HepG2 (cell line): ENCODE measurements around the gene MYLK3.

Experiments used
- EEA1 ChIP-seq: sonication (generic); formaldehyde crosslinking; IDR thresholded peaks from 2 replicates; pipeline ENCODE4 v1.5.1; 2020; ENCODE audit warnings: mild to moderate bottlenecking, missing genetic modification reagents, borderline replicate concordance
- GTF3A ChIP-seq: sonication (generic); formaldehyde crosslinking; conservative IDR thresholded peaks from 2 replicates; pipeline ENCODE4 v1.4.0; 2020; ENCODE audit warnings: mild to moderate bottlenecking, missing genetic modification reagents
- JUN ChIP-seq: sonication (generic); formaldehyde crosslinking; IDR thresholded peaks from 2 replicates; pipeline ENCODE4 v1.4.0; 2020; ENCODE audit warnings: mild to moderate bottlenecking, missing genetic modification reagents
- PCBP1 ChIP-seq: fragments of 200-400 bp; formaldehyde crosslinking; IDR thresholded peaks from 2 replicates; pipeline ENCODE4 v1.6.1; 2017; ENCODE audit warnings: mild to moderate bottlenecking, low read depth, low read length, borderline replicate concordance
- SETDB1 ChIP-seq: sonication (generic); formaldehyde crosslinking; IDR thresholded peaks from 2 replicates; pipeline ENCODE4 v1.5.1; 2020; ENCODE audit warnings: missing genetic modification reagents, mild to moderate bottlenecking, borderline replicate concordance
- TAF1 ChIP-seq: sonication (generic); formaldehyde crosslinking; IDR thresholded peaks from 2 replicates; pipeline ENCODE4 v1.4.0; 2020; ENCODE audit warnings: missing genetic modification reagents
- TARDBP ChIP-seq: sonication (generic); formaldehyde crosslinking; IDR thresholded peaks from 2 replicates; pipeline ENCODE4 v1.8.0; 2022; ENCODE audit warnings: mild to moderate bottlenecking, missing genetic modification reagents
- ZBTB21 ChIP-seq: sonication (generic); formaldehyde crosslinking; IDR thresholded peaks from 2 replicates; pipeline ENCODE4 v1.4.0; 2020; ENCODE audit warnings: missing genetic modification reagents
- ZNF644 ChIP-seq: IDR thresholded peaks from 2 replicates; pipeline ENCODE4 v1.6.1; 2016; ENCODE audit warnings: low read depth
- TF ChIP-seq, protein P1 (sequence below): sonication (generic); formaldehyde crosslinking; IDR thresholded peaks from 2 replicates; pipeline ENCODE4 v1.4.0; 2020; ENCODE audit warnings: missing genetic modification reagents
- TF ChIP-seq, protein P2 (sequence below): sonication (generic); formaldehyde crosslinking; IDR thresholded peaks from 2 replicates; pipeline ENCODE4 v1.5.0; 2020; ENCODE audit warnings: mild to moderate bottlenecking, missing genetic modification reagents, moderate library complexity
- TF ChIP-seq, protein P3 (sequence below): sonication (generic); formaldehyde crosslinking; IDR thresholded peaks from 2 replicates; pipeline ENCODE4 v1.4.0; 2020; ENCODE audit warnings: missing genetic modification reagents
- TF ChIP-seq, protein P4 (sequence below): sonication (generic); formaldehyde crosslinking; IDR thresholded peaks from one replicate; pipeline ENCODE4 v1.5.1; 2020; ENCODE audit warnings: mild to moderate bottlenecking, missing genetic modification reagents; ENCODE audit errors: not compliant biosample characterization

DNA sequence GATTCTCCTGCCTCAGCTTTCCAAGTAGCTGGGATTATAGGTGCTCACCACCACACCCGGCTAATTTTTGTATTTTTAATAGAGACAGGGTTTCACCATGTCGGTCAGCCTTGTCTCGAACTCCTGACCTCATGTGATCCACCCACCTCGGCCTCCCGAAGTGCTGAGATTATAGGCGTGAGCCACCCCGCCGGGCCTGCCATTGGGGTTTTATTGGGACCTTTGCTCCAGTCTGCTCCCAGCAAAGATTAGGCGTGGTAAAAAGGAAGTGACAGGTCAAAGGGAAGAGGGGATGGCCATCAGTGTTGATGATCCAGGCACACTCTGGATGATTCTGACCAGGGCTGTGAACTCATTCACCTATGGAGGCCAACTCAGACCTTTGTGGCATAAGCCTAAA is 20.5 kb downstream of the MYLK3 start:
- TF ChIP-seq EEA1 (CRISPR knock-in tag) (no peak), JUN (CRISPR knock-in tag) (no peak), SETDB1 (CRISPR knock-in tag) (no peak), PCBP1 (no peak), TARDBP (no peak), ZNF644 (no peak), TAF1 (no peak), GTF3A (CRISPR knock-in tag) (no peak), ZBTB21 (no peak)
- TF ChIP-seq, protein P1, sequence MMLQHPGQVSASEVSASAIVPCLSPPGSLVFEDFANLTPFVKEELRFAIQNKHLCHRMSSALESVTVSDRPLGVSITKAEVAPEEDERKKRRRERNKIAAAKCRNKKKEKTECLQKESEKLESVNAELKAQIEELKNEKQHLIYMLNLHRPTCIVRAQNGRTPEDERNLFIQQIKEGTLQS (CRISPR knock-in tag) = no peak
- TF ChIP-seq, protein P2, sequence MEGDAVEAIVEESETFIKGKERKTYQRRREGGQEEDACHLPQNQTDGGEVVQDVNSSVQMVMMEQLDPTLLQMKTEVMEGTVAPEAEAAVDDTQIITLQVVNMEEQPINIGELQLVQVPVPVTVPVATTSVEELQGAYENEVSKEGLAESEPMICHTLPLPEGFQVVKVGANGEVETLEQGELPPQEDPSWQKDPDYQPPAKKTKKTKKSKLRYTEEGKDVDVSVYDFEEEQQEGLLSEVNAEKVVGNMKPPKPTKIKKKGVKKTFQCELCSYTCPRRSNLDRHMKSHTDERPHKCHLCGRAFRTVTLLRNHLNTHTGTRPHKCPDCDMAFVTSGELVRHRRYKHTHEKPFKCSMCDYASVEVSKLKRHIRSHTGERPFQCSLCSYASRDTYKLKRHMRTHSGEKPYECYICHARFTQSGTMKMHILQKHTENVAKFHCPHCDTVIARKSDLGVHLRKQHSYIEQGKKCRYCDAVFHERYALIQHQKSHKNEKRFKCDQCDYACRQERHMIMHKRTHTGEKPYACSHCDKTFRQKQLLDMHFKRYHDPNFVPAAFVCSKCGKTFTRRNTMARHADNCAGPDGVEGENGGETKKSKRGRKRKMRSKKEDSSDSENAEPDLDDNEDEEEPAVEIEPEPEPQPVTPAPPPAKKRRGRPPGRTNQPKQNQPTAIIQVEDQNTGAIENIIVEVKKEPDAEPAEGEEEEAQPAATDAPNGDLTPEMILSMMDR = no peak
- TF ChIP-seq, protein P3, sequence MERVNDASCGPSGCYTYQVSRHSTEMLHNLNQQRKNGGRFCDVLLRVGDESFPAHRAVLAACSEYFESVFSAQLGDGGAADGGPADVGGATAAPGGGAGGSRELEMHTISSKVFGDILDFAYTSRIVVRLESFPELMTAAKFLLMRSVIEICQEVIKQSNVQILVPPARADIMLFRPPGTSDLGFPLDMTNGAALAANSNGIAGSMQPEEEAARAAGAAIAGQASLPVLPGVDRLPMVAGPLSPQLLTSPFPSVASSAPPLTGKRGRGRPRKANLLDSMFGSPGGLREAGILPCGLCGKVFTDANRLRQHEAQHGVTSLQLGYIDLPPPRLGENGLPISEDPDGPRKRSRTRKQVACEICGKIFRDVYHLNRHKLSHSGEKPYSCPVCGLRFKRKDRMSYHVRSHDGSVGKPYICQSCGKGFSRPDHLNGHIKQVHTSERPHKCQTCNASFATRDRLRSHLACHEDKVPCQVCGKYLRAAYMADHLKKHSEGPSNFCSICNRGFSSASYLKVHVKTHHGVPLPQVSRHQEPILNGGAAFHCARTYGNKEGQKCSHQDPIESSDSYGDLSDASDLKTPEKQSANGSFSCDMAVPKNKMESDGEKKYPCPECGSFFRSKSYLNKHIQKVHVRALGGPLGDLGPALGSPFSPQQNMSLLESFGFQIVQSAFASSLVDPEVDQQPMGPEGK (CRISPR knock-in tag) = no peak
- TF ChIP-seq, protein P4, sequence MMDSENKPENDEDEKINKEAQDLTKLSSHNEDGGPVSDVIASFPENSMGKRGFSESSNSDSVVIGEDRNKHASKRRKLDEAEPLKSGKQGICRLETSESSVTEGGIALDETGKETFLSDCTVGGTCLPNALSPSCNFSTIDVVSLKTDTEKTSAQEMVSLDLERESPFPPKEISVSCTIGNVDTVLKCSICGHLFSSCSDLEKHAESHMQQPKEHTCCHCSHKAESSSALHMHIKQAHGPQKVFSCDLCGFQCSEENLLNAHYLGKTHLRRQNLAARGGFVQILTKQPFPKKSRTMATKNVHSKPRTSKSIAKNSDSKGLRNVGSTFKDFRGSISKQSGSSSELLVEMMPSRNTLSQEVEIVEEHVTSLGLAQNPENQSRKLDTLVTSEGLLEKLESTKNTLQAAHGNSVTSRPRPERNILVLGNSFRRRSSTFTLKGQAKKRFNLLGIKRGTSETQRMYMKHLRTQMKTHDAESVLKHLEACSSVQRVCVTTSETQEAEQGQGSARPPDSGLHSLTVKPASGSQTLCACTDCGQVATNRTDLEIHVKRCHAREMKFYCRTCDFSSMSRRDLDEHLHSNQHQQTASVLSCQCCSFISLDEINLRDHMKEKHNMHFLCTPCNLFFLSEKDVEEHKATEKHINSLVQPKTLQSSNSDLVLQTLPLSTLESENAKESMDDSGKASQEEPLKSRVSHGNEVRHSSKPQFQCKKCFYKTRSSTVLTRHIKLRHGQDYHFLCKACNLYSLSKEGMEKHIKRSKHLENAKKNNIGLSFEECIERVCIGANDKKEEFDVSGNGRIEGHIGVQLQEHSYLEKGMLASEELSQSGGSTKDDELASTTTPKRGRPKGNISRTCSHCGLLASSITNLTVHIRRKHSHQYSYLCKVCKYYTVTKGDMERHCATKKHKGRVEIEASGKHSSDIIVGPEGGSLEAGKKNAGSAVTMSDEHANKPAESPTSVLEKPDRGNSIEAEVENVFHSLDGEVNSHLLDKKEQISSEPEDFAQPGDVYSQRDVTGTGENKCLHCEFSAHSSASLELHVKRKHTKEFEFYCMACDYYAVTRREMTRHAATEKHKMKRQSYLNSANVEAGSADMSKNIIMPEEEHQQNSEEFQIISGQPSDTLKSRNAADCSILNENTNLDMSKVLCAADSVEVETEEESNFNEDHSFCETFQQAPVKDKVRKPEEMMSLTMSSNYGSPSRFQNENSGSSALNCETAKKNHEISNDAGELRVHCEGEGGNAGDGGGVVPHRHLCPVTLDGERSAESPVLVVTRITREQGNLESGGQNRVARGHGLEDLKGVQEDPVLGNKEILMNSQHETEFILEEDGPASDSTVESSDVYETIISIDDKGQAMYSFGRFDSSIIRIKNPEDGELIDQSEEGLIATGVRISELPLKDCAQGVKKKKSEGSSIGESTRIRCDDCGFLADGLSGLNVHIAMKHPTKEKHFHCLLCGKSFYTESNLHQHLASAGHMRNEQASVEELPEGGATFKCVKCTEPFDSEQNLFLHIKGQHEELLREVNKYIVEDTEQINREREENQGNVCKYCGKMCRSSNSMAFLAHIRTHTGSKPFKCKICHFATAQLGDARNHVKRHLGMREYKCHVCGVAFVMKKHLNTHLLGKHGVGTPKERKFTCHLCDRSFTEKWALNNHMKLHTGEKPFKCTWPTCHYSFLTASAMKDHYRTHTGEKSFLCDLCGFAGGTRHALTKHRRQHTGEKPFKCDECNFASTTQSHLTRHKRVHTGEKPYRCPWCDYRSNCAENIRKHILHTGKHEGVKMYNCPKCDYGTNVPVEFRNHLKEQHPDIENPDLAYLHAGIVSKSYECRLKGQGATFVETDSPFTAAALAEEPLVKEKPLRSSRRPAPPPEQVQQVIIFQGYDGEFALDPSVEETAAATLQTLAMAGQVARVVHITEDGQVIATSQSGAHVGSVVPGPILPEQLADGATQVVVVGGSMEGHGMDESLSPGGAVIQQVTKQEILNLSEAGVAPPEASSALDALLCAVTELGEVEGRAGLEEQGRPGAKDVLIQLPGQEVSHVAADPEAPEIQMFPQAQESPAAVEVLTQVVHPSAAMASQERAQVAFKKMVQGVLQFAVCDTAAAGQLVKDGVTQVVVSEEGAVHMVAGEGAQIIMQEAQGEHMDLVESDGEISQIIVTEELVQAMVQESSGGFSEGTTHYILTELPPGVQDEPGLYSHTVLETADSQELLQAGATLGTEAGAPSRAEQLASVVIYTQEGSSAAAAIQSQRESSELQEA (CRISPR knock-in tag) = no peak
